GM18870 (cell line): ENCODE data around the gene HSD11B2.

Experiments used
- ATAC-seq: cut with Tn5 transposase; IDR thresholded peaks from one replicate; pipeline ENCODE4 v1.9.1; 2021; ENCODE audit warnings: moderate library complexity; ENCODE audit not compliant: unreplicated experiment

Gene HSD11B2

DNA sequence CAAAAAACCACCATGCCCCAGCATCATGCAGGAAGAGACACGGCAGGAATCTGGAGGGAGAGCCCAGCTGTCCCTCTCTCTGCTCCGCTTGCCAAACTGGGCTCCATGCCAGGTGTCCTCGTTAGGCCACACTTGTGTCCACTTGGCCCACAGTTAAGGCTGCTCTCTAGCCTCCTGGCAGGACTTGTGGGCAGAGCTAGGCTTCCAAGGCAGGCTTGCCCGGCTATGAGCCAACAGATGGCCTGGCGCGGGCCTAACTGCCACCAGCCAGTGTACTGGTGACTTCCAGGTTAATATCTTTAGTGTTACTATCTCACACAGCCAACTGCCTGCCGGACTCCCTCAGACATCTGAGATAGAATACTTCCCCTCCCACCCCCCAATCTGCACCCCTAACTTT lies 39.4 kb downstream of the HSD11B2 start:
- ATAC-seq = no peak

DNA sequence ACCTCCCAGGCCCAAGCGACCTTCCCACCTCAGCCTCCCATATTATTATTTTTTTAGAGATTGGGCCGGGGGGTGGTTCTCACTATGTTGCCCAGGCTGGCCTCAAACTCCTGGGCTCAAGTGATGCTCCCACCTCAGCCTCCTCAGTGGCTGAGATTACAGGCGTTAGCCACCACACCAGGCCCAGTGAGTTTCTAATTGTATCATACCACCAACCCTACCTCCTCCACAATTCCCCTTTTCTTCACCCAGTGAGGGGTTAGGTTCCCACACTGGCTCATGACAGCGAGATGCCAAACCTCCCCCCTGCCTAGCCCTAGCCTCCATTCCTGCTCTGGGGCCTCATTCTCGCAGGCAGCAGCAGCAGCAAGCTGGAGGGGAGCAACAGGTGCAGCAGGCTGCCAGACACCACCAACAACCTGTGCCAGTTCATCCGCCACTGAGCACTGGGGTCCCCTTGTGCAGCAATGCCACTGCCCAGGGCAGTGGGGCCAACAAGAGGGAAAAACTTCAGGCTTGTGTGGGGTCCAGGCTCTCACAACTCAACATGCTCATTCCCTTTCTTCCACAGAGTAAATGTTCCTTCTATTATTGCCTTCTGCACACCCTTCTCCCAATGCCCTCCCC lies 41.0 kb downstream of the HSD11B2 start:
- ATAC-seq = no peak

DNA sequence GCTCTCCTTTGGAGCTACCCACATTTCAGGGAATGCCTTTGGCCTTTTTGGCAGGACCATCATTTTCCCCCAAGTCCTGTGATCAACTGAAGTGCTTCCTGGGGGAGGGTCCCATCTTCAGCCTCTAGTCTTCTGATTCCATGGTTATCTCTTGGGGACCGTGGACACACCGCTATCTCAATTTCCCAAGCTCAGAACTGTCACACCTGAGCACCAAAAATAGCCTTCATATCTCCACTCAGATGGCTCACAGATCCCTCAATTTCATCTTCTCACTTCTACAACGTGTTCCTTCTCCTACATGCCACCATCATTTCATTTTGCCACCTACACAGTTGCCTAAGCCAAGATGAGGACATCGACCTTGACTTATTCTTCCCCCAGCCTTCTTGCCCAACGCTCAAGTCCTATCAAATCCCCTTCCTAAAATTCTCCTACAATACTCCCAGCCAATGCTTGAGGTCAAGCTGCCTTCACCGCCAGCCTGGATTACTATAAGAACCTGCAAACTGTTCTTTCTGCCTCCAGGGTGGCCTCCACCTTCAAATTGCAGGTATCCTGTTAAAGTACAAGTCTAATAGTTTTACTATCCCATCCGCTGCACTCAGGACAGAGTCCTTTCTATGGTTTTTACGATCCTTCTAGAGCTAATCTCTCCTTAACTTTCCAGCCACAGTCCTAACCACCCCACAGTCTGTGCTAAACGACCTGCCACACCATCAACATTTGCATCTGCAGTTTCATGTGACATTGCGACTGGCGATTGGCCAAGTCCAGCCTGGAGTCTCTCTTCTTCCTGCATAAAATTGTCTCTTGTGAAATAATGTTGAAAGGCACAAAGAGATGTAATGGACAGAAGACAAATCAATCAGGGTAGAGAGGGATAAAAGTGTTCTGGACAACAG lies 43.9 kb downstream of the HSD11B2 start:
- no peak for ATAC-seq

DNA sequence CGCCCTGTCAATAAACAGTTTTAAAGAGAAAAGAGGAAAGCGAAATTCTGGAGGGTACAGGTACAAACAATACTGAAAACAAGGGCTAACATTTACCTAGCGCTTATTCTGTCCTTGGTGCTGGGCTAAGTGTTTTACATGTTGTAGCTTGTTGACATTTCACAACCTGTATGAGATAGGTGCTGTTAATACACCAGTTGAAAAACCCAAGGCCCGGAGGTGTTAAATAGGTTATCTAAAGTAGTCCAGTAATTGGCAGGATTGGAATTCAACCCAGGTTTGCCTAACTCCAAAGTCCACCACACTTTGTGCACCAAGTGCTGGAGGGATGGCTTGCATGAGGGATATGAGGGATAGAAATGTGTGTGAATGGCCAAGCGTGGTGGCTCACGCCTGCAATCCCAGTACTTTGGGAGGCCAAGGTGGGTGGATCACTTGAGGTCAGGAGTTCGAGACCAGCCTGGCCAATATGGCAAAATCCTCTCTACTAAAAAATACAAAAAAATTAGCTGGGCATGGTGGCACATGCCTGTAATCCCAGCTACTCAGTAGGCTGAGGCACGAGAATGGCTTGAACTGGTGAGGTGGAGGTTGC lies 47.1 kb downstream of the HSD11B2 start:
- no peak for ATAC-seq

DNA sequence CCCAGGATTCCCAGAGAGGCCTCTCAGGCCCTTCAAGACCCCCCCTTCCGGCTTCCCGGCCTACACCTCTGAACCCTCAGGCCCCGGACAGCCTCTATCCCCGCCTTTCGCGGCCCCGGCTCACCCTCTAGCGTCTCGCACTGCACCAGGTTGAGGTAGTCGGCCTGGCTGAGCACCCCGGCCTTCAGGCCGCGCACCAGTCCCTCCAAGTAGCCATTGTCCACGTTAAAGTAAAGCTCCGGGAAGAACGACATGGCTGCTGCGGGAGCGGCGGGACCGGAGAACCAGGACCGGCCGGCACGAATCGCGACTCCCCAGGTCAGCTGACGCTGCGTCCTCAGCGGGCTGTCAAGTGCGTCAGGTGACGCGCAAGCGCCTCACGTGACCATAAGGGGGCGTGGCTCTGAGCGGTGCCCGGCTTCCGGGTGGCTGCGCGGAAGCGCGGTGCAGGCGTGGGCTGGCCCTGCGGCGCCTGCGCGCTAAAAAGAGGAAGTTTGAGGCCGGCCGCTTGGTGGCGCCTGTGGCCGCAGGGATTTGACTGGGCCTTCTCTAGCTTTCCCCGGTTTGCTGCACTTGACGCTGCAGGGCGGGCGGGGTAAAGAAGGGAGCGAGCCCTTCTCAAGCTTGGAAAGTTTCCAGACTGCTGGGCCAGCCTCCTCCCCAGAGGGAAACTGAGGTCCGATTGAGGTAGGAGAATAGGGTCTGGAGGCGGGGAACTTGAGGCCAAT lies 50.1 kb downstream of the HSD11B2 start, which contains the start of gene ATP6V0D1:
Gene ATP6V0D1 (minus strand): TSS at position 325 of the 728 bp plus-strand sequence. CDS start 71 bp downstream, at position 254.
- ATAC-seq = peak; percentile 80

DNA sequence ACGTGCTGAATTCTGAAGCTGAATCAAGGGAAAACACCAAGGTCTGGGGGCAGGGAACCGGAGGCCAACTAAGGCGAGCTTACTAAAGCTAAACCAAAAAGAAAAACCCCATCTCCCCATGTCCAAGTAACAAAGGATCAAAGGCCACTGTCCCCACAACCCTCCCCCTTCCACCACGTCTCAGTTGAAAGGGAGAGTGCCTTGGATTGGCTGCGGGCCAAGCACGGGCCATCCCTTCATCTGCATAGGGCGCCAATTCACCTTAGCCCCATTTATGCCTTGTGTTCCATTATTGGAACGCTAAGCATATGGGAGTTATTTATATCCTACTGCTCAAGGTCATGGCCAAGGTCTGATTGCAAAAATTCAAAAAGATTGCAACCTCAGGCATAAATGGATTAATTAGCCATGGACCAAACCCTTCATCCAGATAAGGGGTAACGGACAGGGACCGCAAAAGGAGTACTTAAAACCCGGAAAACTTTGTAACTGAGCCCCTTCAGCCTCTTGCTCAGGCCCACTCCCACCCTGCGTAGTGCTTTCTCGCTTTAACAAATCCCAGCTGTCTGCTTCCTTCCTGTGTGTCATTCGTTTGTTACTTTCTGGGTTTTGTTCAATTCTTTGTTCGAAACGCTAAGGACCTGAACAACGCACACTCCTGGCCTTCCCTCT lies 50.8 kb downstream of the HSD11B2 start:
- ATAC-seq = no peak

DNA sequence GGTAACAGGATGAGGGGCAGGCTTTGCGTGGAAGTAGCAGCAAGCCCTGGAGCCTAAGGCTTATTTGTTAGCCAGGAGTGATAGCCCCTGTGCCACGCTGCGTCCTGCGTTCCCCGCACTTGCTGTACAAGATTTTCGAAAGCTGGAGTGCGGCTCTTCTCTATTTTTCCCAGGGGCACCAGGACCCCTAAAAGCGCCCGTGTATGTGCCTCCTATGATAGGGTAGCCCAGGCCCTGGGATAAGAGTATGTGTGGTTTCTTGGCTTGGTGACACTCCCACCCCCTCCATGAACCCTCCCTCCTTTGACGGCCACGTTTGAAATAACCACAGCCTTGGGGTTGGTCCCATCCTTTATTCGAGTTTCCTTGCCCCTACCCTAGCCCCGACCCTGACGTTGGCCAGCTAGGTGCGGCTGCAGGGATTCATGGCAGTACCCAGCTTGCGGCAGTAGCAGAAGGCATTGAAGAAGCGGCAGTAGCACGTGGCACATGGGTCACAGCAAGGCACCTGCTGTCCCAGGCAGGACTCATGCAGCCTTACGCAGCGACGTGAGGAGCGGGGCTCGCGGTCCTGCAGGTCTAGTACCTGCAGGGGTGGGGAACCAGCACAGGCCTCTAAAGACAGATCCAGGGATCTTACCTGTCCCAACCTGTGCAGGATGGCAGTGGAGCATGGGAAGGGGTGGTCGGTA lies 51.5 kb downstream of the HSD11B2 start:
- no peak for ATAC-seq

DNA sequence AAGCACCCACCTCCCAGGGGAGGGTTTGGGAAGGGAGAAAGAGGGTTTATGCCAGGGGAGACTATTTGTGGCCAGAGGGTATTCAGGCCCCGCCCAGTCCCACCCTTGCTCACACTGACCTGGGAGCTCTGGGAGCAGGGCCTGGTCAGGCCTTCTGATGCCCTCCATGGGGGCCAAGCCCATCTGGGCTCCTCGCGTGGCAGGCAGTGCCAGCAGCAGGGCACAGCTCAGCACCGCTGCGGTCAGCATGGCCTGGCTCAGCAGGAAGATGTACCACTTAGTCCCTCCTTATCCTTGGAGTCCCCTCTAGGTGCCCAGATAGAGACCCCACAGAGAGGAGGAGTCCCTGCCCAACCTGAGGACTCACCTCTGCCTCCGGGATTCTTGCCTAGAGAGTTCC lies 52.2 kb downstream of the HSD11B2 start, which contains the start of gene AGRP:
Gene AGRP (minus strand): TSS at position 398 of the 400 bp plus-strand sequence. CDS start 149 bp downstream, at position 249.
- ATAC-seq = no peak

DNA sequence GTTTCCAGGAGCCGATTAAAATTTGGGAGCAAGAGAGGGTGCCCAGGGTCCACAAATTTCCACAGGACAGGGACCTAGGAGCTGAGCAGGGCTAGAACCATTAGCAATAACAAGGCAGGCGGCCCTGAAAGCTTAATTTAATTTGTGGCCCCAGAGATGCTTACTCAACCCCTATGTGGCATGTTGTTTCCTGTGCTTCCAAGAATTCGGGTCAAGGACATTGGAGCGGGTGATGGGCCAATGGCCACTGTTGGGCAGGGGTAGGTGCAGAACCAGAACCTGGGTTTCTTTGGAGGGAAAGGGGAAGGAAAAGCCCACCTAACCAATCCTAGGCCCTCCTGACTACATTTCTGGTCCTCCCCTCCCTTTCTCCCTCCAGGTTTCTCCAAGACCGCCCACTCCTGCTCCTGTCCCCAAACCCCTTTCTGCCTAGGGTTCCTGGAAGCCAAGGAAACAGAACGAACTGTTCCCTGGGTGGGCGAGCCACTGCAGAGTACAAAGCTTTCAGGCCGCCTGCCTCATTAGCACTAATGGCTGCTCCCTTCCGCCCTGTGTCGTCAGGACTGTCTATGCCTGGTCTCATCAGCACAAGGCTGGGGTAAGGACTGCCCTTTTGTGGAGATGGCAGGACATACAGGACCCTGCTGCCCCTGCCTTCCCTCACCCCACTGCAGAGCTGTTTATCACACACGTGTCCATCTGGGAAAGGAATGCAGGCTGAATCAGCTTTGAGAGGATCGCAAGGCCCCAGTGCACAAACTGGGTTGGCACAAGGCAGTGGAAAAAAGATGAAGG lies 53.0 kb downstream of the HSD11B2 start:
- no peak for ATAC-seq

DNA sequence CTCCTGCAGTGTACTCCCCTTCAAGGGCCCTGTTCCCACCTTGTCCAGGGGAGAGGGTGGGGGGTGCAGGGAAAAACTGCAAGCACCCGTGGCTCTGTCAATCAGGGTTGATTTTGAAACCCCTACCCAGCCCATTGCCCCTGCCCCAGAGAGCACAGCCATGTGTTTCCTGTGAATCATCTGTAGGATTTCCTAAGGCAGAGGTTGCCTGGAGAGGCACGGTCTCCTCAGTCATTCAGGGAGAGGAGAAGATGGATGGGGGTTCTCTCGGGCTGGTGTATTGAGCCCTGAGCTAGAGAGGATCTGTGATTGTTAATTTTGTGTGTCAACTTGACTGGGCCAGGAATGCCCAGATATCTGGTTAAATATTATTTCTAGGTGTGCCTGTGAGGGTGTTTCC lies 55.9 kb downstream of the HSD11B2 start:
- ATAC-seq = no peak
